ENCODE results near the gene RBX1.

DNA sequence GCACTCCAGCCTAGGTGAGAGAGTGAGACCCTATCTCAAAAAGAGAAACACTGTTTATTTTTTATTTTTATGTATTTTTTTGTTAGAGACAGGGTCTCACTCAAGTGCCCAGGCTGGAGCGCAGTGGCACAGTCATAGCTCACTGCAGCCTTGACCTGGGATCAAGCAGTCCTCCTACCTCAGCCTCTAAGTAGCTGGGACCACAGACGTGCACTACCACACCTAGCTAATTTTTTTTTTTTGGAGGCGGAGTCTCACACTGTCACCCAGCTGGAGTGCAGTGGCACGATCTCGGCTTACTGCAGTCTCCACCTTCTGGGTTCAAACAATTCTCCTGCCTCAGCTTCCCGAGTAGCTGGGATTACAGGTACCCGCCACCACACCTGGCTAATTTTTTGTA lies 6.4 kb downstream of the RBX1 start:
- TF ChIP-seq, protein P1, sequence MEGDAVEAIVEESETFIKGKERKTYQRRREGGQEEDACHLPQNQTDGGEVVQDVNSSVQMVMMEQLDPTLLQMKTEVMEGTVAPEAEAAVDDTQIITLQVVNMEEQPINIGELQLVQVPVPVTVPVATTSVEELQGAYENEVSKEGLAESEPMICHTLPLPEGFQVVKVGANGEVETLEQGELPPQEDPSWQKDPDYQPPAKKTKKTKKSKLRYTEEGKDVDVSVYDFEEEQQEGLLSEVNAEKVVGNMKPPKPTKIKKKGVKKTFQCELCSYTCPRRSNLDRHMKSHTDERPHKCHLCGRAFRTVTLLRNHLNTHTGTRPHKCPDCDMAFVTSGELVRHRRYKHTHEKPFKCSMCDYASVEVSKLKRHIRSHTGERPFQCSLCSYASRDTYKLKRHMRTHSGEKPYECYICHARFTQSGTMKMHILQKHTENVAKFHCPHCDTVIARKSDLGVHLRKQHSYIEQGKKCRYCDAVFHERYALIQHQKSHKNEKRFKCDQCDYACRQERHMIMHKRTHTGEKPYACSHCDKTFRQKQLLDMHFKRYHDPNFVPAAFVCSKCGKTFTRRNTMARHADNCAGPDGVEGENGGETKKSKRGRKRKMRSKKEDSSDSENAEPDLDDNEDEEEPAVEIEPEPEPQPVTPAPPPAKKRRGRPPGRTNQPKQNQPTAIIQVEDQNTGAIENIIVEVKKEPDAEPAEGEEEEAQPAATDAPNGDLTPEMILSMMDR (IDR thresholded peaks at IDR 0.05) = no peak
- TF ChIP-seq POLR2A (IDR thresholded peaks at IDR 0.05) = no peak

All from Peyer's patch (tissue), 4 donors.